NCI-H345 treated with DMSO at 0.1 percent for 48 hours (cell line): ENCODE measurements around the gene DECR2.

Source experiments
- DNase-seq: peaks from one replicate; lab custom pipeline; 2025; ENCODE audit not compliant: unreplicated experiment; lab: John Stamatoyannopoulos, UW

The DECR2 gene

GRCh38 chr16:440627-441026, 38.9 kb downstream of the DECR2 start:
- no peak for DNase-seq

GRCh38 chr16:441447-441846, 39.8 kb downstream of the DECR2 start:
- DNase-seq = no peak

- no peak for DNase-seq
Observed at GRCh38 chr16:442976-443375, 41.3 kb downstream of the DECR2 start.

- DNase-seq = no peak
Observed at GRCh38 chr16:444027-444426, 42.3 kb downstream of the DECR2 start.

GRCh38 chr16:445566-445965, 43.9 kb downstream of the DECR2 start:
- no peak for DNase-seq

GRCh38 chr16:450385-450784, 48.7 kb downstream of the DECR2 start:
- DNase-seq = no peak

- peak; percentile 96 for DNase-seq
Observed at GRCh38 chr16:450785-451512, 49.3 kb downstream of the DECR2 start.

- DNase-seq = no peak
Observed at GRCh38 chr16:454397-454940, 52.8 kb downstream of the DECR2 start.

GRCh38 chr16:455453-455852, 53.8 kb downstream of the DECR2 start:
- no peak for DNase-seq

- DNase-seq = no peak
Observed at GRCh38 chr16:456891-457483, 55.3 kb downstream of the DECR2 start.

GRCh38 chr16:457732-458400, 56.2 kb downstream of the DECR2 start:
- DNase-seq = no peak

- DNase-seq = no peak
Observed at GRCh38 chr16:459761-460160, 58.1 kb downstream of the DECR2 start.

- no peak for DNase-seq
Observed at GRCh38 chr16:460787-461186, 59.1 kb downstream of the DECR2 start.
